Measurements from ENCODE around the gene CCAR1. TPM values are rescaled to one million over a fixed set of nuclear protein-coding genes. Genes with fewer than 3 reads are reported as not detected.

The CCAR1 gene
- total and polyA plus RNA-seq, 2 donors (not counting 1 experiment from before 2014, with no cell fraction given), result 26.3 to 101 TPM

GRCh38 chr10:68684413-68684812 lies 36.6 kb upstream of the CCAR1 start:
- H3K4me3 ChIP-seq (ENCODE audit: control extremely low read depth in 1 of 5, extremely low read depth in 1 of 5, insufficient read depth in 1 of 5, low read depth in 2 of 5, low read length in 4 of 5), result peak overlapping the region in 3 of 5 experiments; percentile 27 to 51 (median 27)
- no peak for ATAC-seq (ENCODE audit: low read depth)
- peak; percentile 34 for DNase-seq
- H3K4me3 Mint-ChIP-seq, result peak overlapping the region; percentile 69
- peaks cover 0 to 5% of the 10 kb centered on the region in 2 experiments for H3K36me3 ChIP-seq (replicated peaks in 1 of 2; ENCODE audit: control extremely low read depth in 1 of 2, control insufficient read depth in 1 of 2, extremely low read depth in 1 of 2, insufficient read depth in 2 of 2, low read length in 1 of 2)
- no peak overlapping the region for H3K27ac ChIP-seq (ENCODE audit: low read length in 2 of 2)
- no peaks in the 10 kb centered on the region for H3K9me3 Mint-ChIP-seq (ENCODE audit: insufficient read depth)
- H3K9me3 ChIP-seq (ENCODE audit: control extremely low read depth in 1 of 3, control insufficient read depth in 2 of 3, insufficient read depth in 1 of 3, low read length in 2 of 3), result no peaks in the 10 kb centered on the region
- ChIA-PET CTCF (no interaction called here), POLR2A (interaction anchor here (0.6 kb wide), 1 partner anchor 160 kb away, joined by 6 read pairs; no protein-coding TSS in a partner anchor)
- peaks cover 3% of the 10 kb centered on the region for H3K4me1 Mint-ChIP-seq
- H4K20me1 ChIP-seq (ENCODE audit: control insufficient read depth, insufficient read depth, low read length, poor library complexity, severe bottlenecking), result no peaks in the 10 kb centered on the region
- no peaks in the 10 kb centered on the region for H3K27me3 ChIP-seq (replicated peaks in 1 of 4; ENCODE audit: control extremely low read depth in 1 of 4, control insufficient read depth in 3 of 4, insufficient read depth in 4 of 4, low read length in 3 of 4)
- peak overlapping the region; percentile 54 for H2AFZ ChIP-seq (ENCODE audit: insufficient read depth, low read depth, low read length, poor library complexity, severe bottlenecking)
- H3K79me2 ChIP-seq (ENCODE audit: control insufficient read depth, insufficient read depth, low read length), result no peaks in the 10 kb centered on the region
- intact Hi-C loops (cut with micrococcal nuclease), result no loop called here
- H3K9ac ChIP-seq (ENCODE audit: low read length), result peak overlapping the region; percentile 35
- H3K27me3 Mint-ChIP-seq, result no peaks in the 10 kb centered on the region
- H3K27ac Mint-ChIP-seq, result no peak overlapping the region
- H3K4me2 ChIP-seq (replicated peaks; ENCODE audit: low read depth, low read length, poor library complexity, severe bottlenecking), result peak overlapping the region; percentile 47
- TF ChIP-seq EZH2 (IDR thresholded peaks at IDR 0.05; ENCODE audit: borderline replicate concordance, insufficient read depth, low read depth, low read length, poor library complexity, severe bottlenecking) (no peak), CTCF (IDR thresholded peaks at IDR 0.05) (no peak)
- H3K4me1 ChIP-seq (ENCODE audit: control insufficient read depth in 2 of 2, insufficient read depth in 2 of 2, low read length in 2 of 2), result no peaks in the 10 kb centered on the region
- WGBS (ENCODE audit: insufficient coverage), result 85% methylated on average over 2 of the region's 3 CpGs

- Histone ChIP-seq H3K36me3 (replicated peaks in 1 of 2; ENCODE audit: control extremely low read depth in 1 of 2, control insufficient read depth in 1 of 2, extremely low read depth in 1 of 2, insufficient read depth in 2 of 2, low read length in 1 of 2) (no peaks in the 10 kb centered on the region), H3K4me1 (ENCODE audit: control insufficient read depth in 2 of 2, insufficient read depth in 2 of 2, low read length in 2 of 2) (no peaks in the 10 kb centered on the region), H3K4me2 (replicated peaks; ENCODE audit: low read depth, low read length, poor library complexity, severe bottlenecking) (no peak overlapping the region), H2AFZ (ENCODE audit: insufficient read depth, low read depth, low read length, poor library complexity, severe bottlenecking) (no peak overlapping the region), H4K20me1 (ENCODE audit: control insufficient read depth, insufficient read depth, low read length, poor library complexity, severe bottlenecking) (no peaks in the 10 kb centered on the region), H3K27me3 (replicated peaks in 1 of 4; ENCODE audit: control extremely low read depth in 1 of 4, control insufficient read depth in 3 of 4, insufficient read depth in 4 of 4, low read length in 3 of 4) (no peaks in the 10 kb centered on the region), H3K27ac (ENCODE audit: low read length in 2 of 2) (no peak overlapping the region), H3K9me3 (ENCODE audit: control extremely low read depth in 1 of 3, control insufficient read depth in 2 of 3, insufficient read depth in 1 of 3, low read length in 2 of 3) (no peaks in the 10 kb centered on the region), H3K9ac (ENCODE audit: low read length) (no peak overlapping the region), H3K79me2 (ENCODE audit: control insufficient read depth, insufficient read depth, low read length) (no peaks in the 10 kb centered on the region), H3K4me3 (ENCODE audit: control extremely low read depth in 1 of 5, extremely low read depth in 1 of 5, insufficient read depth in 1 of 5, low read depth in 2 of 5, low read length in 4 of 5) (no peak overlapping the region)
- no peak for ATAC-seq (ENCODE audit: low read depth)
- Mint-ChIP-seq H3K9me3 (ENCODE audit: insufficient read depth) (no peaks in the 10 kb centered on the region), H3K27ac (no peak overlapping the region), H3K4me3 (no peak overlapping the region), H3K4me1 (no peaks in the 10 kb centered on the region), H3K27me3 (no peaks in the 10 kb centered on the region)
- POLR2A ChIA-PET, result no interaction called here
- intact Hi-C loops (cut with micrococcal nuclease), result no loop called here
- WGBS (ENCODE audit: insufficient coverage), result 100% methylated on average over 1 of the region's 1 CpG
- DNase-seq, result no peak
- TF ChIP-seq CTCF (IDR thresholded peaks at IDR 0.05) (no peak), EZH2 (IDR thresholded peaks at IDR 0.05; ENCODE audit: borderline replicate concordance, insufficient read depth, low read depth, low read length, poor library complexity, severe bottlenecking) (no peak)
- CTCF ChIA-PET, result interaction anchor here (1.0 kb wide), 1 partner anchor 18 kb away, joined by 4 read pairs; no protein-coding TSS in a partner anchor
Observed at GRCh38 chr10:68696018-68696417, 25.0 kb upstream of the CCAR1 start.
